Stimulated activated naive B cell treated with anti-CD40 and anti-IgM and Interleukin-4, amounts not matched to agents 10 μg/mL and 1 μg/mL and 100 μg/mL, for 72 hours (primary cell): Measurements from ENCODE around the gene KRTAP10-11.
A peak's percentile ranks its signal among the peaks of the same experiment; 100 is the strongest.
"Not testable (repeated sequence)": the region's sequence is repeated elsewhere in the genome, so short reads cannot be mapped to it uniquely, and the experiment has no call there.

Source experiments
- ATAC-seq, 2 donors: fragments of 150-1000 bp; cut with Tn5 transposase; replicated peaks; 2 replicates each; pipeline ENCODE4 v1.10.0; 2021; ENCODE audit warnings: moderate library complexity in 1 of 2
- DNase-seq: peaks from one replicate; pipeline ENCODE4 v3.0.0; 2021
- H3K27ac Mint-ChIP-seq: one replicate; pipeline ENCODE4 v1.8.0; 2022; ENCODE audit warnings: mild to moderate bottlenecking, mixed read lengths
- H3K27me3 Mint-ChIP-seq, 2 donors: one replicate each; pipeline ENCODE4 v1.8.0; 2022; ENCODE audit warnings: mixed read lengths in 2 of 2
- H3K36me3 Mint-ChIP-seq, 2 donors: one replicate each; pipeline ENCODE4 v1.8.0; 2022; ENCODE audit warnings: mixed read lengths in 2 of 2, mild to moderate bottlenecking in 1 of 2
- H3K4me1 Mint-ChIP-seq, 2 donors: one replicate each; pipeline ENCODE4 v1.8.0; 2022; ENCODE audit warnings: mixed read lengths in 2 of 2, mild to moderate bottlenecking in 1 of 2
- H3K4me3 Mint-ChIP-seq, 2 donors: one replicate each; pipeline ENCODE4 v1.8.0; 2022; ENCODE audit warnings: mild to moderate bottlenecking in 2 of 2, mixed read lengths in 2 of 2, moderate library complexity in 1 of 2
- H3K9me3 Mint-ChIP-seq, 2 donors: one replicate each; pipeline ENCODE4 v1.8.0; 2022; ENCODE audit warnings: mixed read lengths in 2 of 2, mild to moderate bottlenecking in 1 of 2

KRTAP10-11 gene

DNA sequence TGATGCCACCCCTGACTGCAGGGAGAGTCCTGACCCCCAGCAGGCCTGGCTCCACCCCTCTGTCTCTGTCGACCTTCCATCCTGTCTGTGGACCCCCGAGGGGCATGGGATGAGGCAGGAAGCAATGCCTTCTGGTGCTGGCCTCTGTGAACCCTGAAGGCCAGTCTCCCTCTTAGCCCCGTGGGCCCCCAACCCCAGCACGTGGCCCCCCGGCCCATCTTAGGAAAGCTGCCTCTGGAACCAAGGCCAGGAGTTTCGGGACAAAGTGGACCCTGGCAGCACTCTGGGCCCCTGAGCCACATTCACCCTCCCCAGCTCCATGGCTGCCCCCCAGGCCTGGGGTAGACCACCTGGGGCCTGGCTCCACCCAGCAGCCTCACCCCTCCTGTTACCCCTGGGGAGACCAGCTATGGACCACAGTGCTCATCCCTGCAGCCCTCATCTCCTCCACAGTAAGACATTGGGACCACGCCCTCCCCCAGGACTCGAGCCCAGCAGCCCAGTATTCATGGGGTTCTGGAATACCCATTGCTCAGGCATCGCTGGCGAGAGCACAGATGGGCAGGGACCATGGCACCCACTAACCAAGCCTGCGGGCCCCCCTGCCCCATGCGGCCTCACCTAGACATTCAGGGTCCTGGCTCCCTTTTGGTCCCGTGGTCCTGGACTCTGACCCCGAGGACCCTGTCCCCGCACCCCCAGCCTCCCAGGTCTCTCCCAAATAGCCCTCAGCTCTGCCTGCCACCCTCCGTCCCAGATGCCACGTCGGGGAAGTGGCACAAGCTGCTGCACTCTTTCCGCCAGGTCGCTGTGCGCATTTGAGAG is 7.5 kb upstream of the KRTAP10-11 start:
- H3K27ac Mint-ChIP-seq, ATAC-seq, DNase-seq, H3K4me3 Mint-ChIP-seq, H3K4me1 Mint-ChIP-seq, H3K36me3 Mint-ChIP-seq: not testable (repeated sequence)
- Mint-ChIP-seq H3K9me3 (peaks cover 12 to 18% of the 10 kb centered on the region in 2 donors), H3K27me3 (peaks cover 48 to 50% of the 10 kb centered on the region in 2 donors)

DNA sequence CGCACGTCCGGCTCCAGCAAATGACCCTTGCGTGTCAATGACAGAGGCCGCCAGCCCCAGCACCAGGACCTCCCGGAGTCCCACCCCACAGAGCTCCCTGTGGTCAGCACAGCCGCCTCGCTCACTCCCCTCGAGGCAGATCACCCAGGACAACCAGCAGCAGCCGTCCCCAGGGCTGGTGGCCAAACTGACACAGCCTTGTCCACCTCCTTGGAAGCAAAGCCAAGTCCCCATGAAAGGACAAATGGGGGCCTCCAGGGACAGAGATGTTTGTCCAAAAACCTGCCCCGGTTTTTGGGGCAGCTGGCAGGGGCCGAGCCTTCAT is 6.9 kb upstream of the KRTAP10-11 start:
- H3K4me1 Mint-ChIP-seq = no peaks in the 10 kb centered on the region
- DNase-seq (no peak), ATAC-seq (no peak)
- H3K27ac Mint-ChIP-seq = no peak overlapping the region
- peaks cover 0 to 13% of the 10 kb centered on the region in 2 donors for H3K36me3 Mint-ChIP-seq
- peaks cover 17 to 22% of the 10 kb centered on the region in 2 donors for H3K9me3 Mint-ChIP-seq
- H3K27me3 Mint-ChIP-seq = peaks cover 48 to 50% of the 10 kb centered on the region in 2 donors
- H3K4me3 Mint-ChIP-seq = no peak overlapping the region

DNA sequence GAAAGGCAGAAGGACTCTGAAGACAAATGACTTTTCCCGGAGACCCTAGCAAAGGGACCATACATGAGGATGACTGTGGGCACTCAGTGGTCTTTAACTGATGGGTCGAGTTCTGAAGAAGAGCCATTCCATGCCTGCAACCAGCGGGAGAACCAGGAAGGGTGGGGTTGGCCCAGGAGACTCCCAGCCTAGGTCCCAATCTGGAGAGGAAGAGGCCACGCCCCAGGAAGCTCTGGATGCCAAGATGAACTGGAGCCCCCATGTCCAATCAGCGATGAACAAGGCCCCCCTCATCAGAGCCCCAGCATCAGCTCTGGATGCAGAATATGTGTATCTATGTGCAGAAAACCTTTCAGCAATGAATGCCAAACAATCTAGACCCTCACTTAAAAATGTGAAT is 5.5 kb upstream of the KRTAP10-11 start:
- ATAC-seq = no peak
- peaks cover 44 to 50% of the 10 kb centered on the region in 2 donors for H3K27me3 Mint-ChIP-seq

DNA sequence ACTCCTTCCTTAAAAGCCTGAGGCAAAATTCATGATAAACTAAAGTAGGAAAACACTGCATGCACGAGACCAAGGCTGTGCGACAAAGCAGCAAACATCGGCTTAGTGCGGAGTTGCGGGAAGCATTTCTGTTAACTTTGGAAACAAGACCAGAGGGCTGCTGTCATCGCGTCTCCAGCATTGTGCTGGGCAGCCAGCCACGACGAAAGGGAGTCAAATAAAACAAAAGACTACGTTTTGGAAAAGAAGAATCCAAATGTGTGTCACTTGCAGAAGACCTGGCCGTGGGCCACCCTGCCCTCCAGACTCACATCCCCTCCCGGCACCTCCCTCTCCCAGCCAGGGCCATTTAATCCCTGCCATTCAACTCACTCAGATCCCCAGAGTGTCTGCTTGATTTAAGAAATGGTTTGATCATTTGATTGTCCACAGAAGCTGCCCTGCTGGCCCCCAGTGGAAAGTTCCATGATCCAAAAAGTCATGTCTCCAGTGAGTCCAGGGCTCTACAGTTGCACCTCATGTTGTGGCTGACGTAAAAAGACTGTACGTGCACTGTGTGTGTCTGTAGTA is 2.4 kb upstream of the KRTAP10-11 start:
- Mint-ChIP-seq H3K36me3 (peaks cover 2 to 24% of the 10 kb centered on the region in 2 donors), H3K4me1 (no peaks in the 10 kb centered on the region), H3K27ac (no peak overlapping the region), H3K27me3 (peaks cover 37 to 39% of the 10 kb centered on the region in 2 donors), H3K9me3 (peaks cover 24 to 32% of the 10 kb centered on the region in 2 donors), H3K4me3 (no peak overlapping the region)
- DNase-seq = no peak
- ATAC-seq = no peak

More for the DNA sequence above, 5.5 kb upstream of the KRTAP10-11 start:
- Mint-ChIP-seq H3K9me3 (peaks cover 24 to 30% of the 10 kb centered on the region in 2 donors), H3K4me1 (no peaks in the 10 kb centered on the region), H3K27ac (no peak overlapping the region), H3K36me3 (peaks cover 0 to 20% of the 10 kb centered on the region in 2 donors), H3K4me3 (no peak overlapping the region)
- no peak for DNase-seq

DNA sequence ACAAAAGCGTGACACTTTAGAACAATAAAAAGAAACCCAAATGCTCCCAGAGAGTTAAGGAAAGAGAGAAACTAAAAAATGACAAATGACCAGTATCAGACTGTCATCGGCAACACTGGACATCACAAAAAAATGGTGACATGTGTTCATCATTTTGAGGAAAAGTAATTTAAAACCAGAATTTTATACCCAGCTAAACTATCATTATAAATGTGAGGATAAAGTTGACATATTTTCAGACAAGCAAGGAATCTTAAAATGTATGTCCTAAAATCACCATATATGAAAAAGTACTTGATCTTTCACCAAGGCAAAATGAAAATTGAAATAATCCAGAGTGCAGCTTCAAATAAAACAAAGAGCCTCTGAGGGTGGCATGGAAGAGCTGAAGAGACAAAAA is 1.3 kb upstream of the KRTAP10-11 start:
- no peak overlapping the region for H3K27ac Mint-ChIP-seq
- peaks cover 2 to 22% of the 10 kb centered on the region in 2 donors for H3K36me3 Mint-ChIP-seq
- peaks cover 28 to 32% of the 10 kb centered on the region in 2 donors for H3K27me3 Mint-ChIP-seq
- H3K4me3 Mint-ChIP-seq = no peak overlapping the region
- peaks cover 24 to 31% of the 10 kb centered on the region in 2 donors for H3K9me3 Mint-ChIP-seq
- no peak for ATAC-seq
- no peaks in the 10 kb centered on the region for H3K4me1 Mint-ChIP-seq
- DNase-seq = no peak

DNA sequence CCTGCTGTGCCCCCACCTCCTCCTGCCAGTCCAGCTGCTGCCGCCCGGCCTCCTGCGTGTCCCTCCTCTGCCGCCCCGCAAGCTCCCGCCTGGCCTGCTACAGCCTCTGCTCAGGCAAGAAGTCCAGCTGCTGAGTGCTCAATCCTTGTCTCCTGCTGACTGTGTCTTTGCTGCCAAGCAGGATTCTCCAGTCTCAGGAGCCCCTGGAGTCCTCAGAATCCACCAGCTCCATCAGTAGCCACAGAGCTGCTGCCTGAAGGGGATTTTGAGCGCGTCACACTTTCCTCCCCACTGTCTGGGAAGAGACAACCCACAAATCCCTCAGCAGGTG is 973 bp downstream of the KRTAP10-11 start:
- Mint-ChIP-seq H3K9me3 (peaks cover 12 to 19% of the 10 kb centered on the region in 2 donors), H3K4me3 (no peak overlapping the region), H3K4me1 (no peaks in the 10 kb centered on the region), H3K27ac (no peak overlapping the region), H3K27me3 (peaks cover 11 to 18% of the 10 kb centered on the region in 2 donors), H3K36me3 (peaks cover 2 to 14% of the 10 kb centered on the region in 2 donors)
- DNase-seq (no peak), ATAC-seq (no peak)

DNA sequence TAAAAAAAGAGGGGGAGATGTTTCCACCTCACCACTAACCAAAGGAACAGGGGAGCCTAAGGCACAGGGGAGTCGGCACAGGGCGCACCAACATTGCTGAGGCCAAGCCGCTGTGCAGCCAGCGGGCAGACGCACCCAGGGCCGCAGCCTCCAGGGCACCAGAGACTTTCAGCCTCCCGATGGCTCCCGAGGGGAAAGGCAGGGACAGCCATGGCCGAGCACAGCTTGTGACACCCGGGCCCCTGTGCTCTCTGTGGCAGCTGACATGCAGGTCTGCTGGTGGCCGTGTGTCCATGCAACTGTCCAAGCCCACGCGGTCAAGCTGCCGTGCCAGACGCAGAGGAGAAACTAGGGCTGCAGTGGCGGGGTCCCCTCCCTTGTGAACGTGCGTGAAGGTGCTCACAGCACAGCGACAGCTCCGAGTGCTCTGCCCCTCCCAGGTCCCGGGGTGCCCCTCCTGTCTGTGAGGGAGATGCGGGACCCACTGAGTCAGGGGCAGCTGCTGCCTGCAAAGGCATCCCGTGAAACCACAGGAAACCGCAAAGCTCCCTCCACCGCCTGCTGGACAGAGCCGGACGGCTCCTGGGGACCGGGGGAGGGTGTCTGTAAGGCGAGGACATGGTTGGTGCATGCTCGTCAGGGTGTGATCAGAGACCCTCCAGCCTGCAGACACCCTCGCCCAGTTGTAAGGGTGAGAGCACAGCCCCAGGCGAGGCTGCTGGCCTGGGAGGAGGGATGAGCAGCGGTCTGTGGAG is 2.5 kb downstream of the KRTAP10-11 start:
- DNase-seq (no peak), ATAC-seq (no peak)
- H3K4me3 Mint-ChIP-seq = no peak overlapping the region
- H3K27ac Mint-ChIP-seq = no peak overlapping the region
- H3K36me3 Mint-ChIP-seq = peaks cover 2 to 14% of the 10 kb centered on the region in 2 donors
- peaks cover 11 to 20% of the 10 kb centered on the region in 2 donors for H3K27me3 Mint-ChIP-seq
- no peaks in the 10 kb centered on the region for H3K4me1 Mint-ChIP-seq
- H3K9me3 Mint-ChIP-seq = peaks cover 12 to 15% of the 10 kb centered on the region in 2 donors

DNA sequence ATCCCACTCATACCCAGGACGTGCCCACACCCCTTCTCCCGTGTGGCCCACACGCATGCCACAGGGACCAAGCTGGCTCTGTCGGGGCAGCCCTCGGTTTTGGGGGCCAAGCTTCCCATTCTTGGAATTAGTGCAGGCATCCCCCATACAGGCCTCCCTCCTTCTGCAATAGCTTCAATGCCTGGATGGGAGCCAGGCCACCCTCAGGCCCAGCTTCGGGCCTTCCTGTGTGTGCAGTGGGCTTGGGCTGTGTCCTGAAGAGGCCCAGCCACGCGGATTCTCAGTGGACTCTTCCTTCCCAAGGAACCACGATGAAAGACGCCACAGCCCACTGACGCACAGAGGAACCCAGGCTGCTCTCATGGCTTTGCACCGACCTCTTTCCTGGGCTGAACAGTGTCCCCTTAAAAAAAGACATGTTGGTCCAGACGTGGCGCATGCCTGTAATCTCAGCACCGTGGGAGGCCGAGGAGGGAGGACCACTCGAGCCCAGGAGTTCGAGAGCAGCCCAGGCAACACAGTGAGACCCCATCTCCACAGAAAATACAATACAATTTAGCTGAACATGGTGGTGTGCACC is 3.4 kb downstream of the KRTAP10-11 start:
- no peak for ATAC-seq
- Mint-ChIP-seq H3K27me3 (peaks cover 11 to 22% of the 10 kb centered on the region in 2 donors), H3K27ac (no peak overlapping the region), H3K9me3 (peaks cover 4 to 7% of the 10 kb centered on the region in 2 donors), H3K36me3 (peaks cover 2 to 8% of the 10 kb centered on the region in 2 donors), H3K4me1 (no peaks in the 10 kb centered on the region), H3K4me3 (no peak overlapping the region)
- no peak for DNase-seq

DNA sequence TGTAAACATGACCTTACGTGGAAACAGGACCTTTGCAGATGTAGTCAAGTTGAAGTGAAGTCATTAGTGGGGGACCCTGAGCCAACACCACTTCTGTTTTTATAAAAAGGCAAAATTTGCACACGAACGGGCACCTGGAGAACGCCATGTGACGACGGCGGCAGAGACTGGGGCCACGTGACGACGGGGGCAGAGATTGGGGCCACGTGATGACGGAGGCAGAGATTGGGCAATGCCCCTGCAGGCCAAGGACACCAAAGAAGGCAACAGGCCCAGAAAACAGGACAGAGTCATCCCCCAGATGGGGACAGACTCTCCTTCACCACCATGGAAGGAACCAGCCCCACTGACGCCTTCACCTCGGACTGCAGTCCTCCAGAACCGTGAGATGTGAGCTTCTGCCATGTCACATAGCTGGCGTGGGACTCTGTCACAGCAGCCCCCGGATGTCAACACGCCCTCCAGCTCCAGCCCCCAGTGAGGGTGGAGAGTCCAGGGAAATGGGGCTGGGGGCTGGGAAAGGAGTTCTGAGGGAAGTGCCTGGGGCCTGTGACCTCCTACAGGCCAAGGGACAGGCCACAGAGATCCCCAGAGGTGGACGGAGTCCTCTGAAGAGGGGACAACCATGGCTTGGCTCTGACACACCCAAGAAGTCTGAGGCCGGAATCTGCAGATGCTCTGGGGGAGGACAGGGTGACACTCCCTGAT is 4.2 kb downstream of the KRTAP10-11 start:
- DNase-seq (no peak), ATAC-seq (no peak)
- Mint-ChIP-seq H3K27me3 (peaks cover 11 to 22% of the 10 kb centered on the region in 2 donors), H3K4me3 (no peak overlapping the region), H3K36me3 (peaks cover 2 to 4% of the 10 kb centered on the region in 2 donors), H3K9me3 (peaks cover 0 to 3% of the 10 kb centered on the region in 2 donors), H3K4me1 (no peaks in the 10 kb centered on the region), H3K27ac (no peak overlapping the region)

DNA sequence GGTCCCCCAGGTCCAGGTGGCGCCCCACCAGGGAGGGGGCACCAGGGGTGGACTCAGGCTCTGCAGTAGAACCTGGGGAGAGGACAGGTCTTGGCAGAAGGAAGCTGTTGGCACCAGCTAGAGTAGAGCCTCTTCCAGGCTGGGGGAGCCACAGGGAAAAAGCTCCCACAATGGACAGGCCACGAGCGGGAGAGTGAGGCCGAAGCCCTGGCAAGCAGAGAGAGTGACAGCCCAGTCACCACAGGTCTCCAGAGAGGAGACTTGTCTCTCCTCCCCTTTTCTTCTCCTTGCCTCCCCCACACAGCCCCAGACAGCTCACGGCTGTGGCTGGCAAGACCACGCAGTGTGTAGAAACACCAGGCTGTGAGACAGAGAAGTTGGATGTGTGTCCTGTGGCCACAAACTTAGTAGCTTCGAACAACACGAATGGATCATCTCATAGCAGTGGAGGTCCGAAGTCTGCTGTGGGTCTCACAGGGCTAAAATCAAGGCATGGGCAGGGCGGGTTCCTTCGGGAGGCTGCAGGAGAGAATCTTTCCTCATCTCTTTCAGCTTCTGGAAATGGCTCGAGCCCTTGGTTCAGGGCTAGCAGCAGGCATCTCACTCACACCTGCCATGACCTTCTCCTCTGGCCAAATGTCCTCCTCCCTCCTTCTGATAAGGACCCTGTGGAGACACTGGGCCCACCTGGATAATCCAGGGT is 4.9 kb downstream of the KRTAP10-11 start:
- DNase-seq (no peak), ATAC-seq (no peak)
- Mint-ChIP-seq H3K4me3 (no peak overlapping the region), H3K27me3 (peaks cover 11 to 24% of the 10 kb centered on the region in 2 donors), H3K9me3 (peaks cover 3% of the 10 kb centered on the region in 2 donors), H3K27ac (no peak overlapping the region), H3K36me3 (peaks cover 2 to 5% of the 10 kb centered on the region in 2 donors), H3K4me1 (no peaks in the 10 kb centered on the region)

DNA sequence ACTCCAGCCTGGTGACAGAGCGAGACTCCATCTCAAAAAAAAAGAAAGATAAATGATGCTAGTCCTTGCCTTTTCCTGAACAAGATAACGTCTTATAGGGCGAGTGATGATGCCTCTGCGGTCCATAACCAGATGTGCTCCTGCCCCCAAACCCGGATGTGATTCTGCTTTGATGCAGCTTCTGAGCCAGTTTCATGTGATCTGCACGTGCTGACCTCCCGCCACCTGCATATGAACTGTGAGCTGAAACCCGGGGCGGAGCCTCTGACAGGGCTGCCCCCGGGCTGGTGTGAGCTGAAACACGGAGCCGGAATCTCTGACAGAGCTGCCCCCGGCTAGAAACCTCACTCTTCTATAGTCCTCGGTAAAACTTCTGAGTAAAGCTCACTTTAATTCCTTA is 6.9 kb downstream of the KRTAP10-11 start:
- ATAC-seq = no peak
- H3K4me1 Mint-ChIP-seq = no peaks in the 10 kb centered on the region
- DNase-seq = no peak
- H3K9me3 Mint-ChIP-seq = peaks cover 14 to 18% of the 10 kb centered on the region in 2 donors
- H3K36me3 Mint-ChIP-seq = peaks cover 0 to 4% of the 10 kb centered on the region in 2 donors
- H3K27ac Mint-ChIP-seq = no peak overlapping the region
- no peak overlapping the region for H3K4me3 Mint-ChIP-seq
- H3K27me3 Mint-ChIP-seq = peaks cover 18 to 26% of the 10 kb centered on the region in 2 donors

DNA sequence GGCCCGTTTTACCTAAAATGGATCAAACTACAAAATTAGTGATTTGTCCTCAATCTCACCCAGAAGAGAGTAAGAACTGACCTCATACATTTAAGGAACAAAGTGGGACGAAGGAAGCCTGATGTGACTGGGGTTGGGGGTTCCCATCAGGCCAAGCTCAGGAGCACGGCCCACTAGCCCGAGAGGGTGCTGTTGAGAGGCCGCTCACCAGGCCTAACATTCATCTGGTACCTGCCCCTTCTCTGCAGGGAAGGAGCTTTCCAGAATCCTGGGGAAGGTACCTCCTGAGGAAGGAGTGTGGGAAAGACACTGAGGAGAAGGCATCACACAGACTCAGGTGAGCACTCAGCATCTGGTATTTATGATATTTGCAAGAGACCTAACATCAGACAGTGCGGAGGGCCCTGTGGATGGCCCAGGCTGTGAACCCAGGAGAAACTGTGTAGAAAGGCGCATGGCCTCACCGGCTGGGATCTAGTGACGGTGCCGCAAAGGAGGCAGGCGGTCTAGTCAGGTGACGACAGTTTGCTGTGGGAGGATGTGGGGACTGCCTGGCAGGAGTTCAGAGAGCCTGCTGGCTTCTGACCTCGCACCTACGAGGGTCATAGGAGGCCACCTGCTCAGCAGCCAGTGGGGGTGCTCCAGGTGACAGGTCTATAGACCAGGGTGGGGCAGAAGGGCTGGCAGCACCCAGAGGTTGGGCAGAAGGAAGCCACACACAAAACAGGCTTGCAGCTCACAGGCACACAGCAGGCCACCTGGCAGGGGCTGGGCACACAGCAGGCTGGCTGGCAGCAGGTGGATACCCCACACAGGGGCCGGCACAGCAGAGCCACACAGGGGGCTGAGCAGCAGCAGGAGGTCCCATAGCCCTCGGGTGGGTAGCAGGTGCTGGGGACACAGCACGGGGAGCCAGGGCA is 7.7 kb downstream of the KRTAP10-11 start:
- Mint-ChIP-seq H3K4me3 (no peak overlapping the region), H3K4me1 (no peaks in the 10 kb centered on the region), H3K36me3 (peaks cover 0 to 4% of the 10 kb centered on the region in 2 donors), H3K9me3 (peaks cover 17 to 18% of the 10 kb centered on the region in 2 donors), H3K27me3 (peaks cover 26 to 33% of the 10 kb centered on the region in 2 donors), H3K27ac (peak overlapping the region; percentile 42)
- no peak for DNase-seq
- no peak for ATAC-seq
